Tibial artery (tissue), 4 donors: Measurements from ENCODE around the gene IGLL1.

Source experiments
- DNase-seq, 2 donors: peaks; one replicate each; pipeline ENCODE4 v3.0.0-alpha.2; 2019
- H3K27ac ChIP-seq, 2 donors: fragments of 200-600 bp; sonication (generic) in 1 of 2; 1 replicate in 1 of 2; 2 replicates in 1 of 2; pipeline ENCODE4 v1.5.1; 2018 to 2019; ENCODE audit warnings: mild to moderate bottlenecking in 1 of 2
- H3K27me3 ChIP-seq, 2 donors: fragments of 200-600 bp; sonication (generic) in 1 of 2; one replicate each; pipeline versions ENCODE4 v1.5.1 to v1.6.0; 2016 to 2019
- H3K36me3 ChIP-seq, 3 donors: fragments of 200-600 bp; sonication (generic) in 2 of 3; one replicate each; pipeline ENCODE4 v1.5.1; 2016 to 2019; ENCODE audit warnings: mild to moderate bottlenecking in 2 of 3
- H3K4me1 ChIP-seq, 4 donors: fragments of 200-600 bp; sonication (generic) in 2 of 4; 1 replicate in 3 of 4; 2 replicates in 1 of 4; pipeline ENCODE4 v1.5.1; 2016 to 2019
- H3K4me3 ChIP-seq, 2 donors: fragments of 200-600 bp; sonication (generic) in 1 of 2; 1 replicate in 1 of 2; 2 replicates in 1 of 2; pipeline ENCODE4 v1.5.1; 2018 to 2019; ENCODE audit warnings: mild to moderate bottlenecking in 2 of 2
- H3K9me3 ChIP-seq, 3 donors: fragments of 200-600 bp; sonication (generic) in 1 of 3; one replicate each; pipeline ENCODE4 v1.5.1; 2016 to 2019
- CTCF ChIP-seq, 2 experiments: fragments of 200-600 bp in 1 of 2; fragments of 450-650 bp in 1 of 2; IDR thresholded peaks; one replicate each; pipeline ENCODE4 v1.5.1; 2017 to 2019; ENCODE audit warnings: antibody characterized with exemption in 2 of 2, mild to moderate bottlenecking in 1 of 2, moderate library complexity in 1 of 2
- intact Hi-C: fragments of 100-400 bp; cut with DNase I; formaldehyde crosslinking; loops from one replicate; pipeline ENCODE4 v1.15.0; 2023; ENCODE audit warnings: low total_unique reads

IGLL1 gene

GRCh38 chr22:23557467-23557866, 22.6 kb downstream of the IGLL1 start:
- peaks cover 0 to 71% of the 10 kb centered on the region in 2 donors for H3K27me3 ChIP-seq
- H3K4me1 ChIP-seq = no peaks in the 10 kb centered on the region
- H3K9me3 ChIP-seq = no peaks in the 10 kb centered on the region
- no peak overlapping the region for H3K4me3 ChIP-seq
- H3K27ac ChIP-seq = no peak overlapping the region
- TF ChIP-seq CTCF (IDR thresholded peaks at IDR 0.05) = no peak
- intact Hi-C loops = no loop called here
- no peaks in the 10 kb centered on the region for H3K36me3 ChIP-seq
- DNase-seq = no peak

- Histone ChIP-seq H3K9me3 (no peaks in the 10 kb centered on the region), H3K36me3 (no peaks in the 10 kb centered on the region), H3K27ac (no peak overlapping the region), H3K27me3 (peaks cover 0 to 68% of the 10 kb centered on the region in 2 donors), H3K4me1 (no peaks in the 10 kb centered on the region), H3K4me3 (no peak overlapping the region)
- intact Hi-C loops = no loop called here
- no peak for DNase-seq
- no peak for TF ChIP-seq CTCF (IDR thresholded peaks at IDR 0.05)
Observed at GRCh38 chr22:23557036-23557435, 23.1 kb downstream of the IGLL1 start.

- Histone ChIP-seq H3K4me1 (no peaks in the 10 kb centered on the region), H3K4me3 (no peak overlapping the region), H3K27ac (no peak overlapping the region), H3K27me3 (peaks cover 0 to 59% of the 10 kb centered on the region in 2 donors), H3K9me3 (no peaks in the 10 kb centered on the region), H3K36me3 (no peaks in the 10 kb centered on the region)
- intact Hi-C loops = no loop called here
- TF ChIP-seq CTCF (IDR thresholded peaks at IDR 0.05) = no peak
- DNase-seq = no peak
Observed at GRCh38 chr22:23556026-23556620, 24.0 kb downstream of the IGLL1 start.

- Histone ChIP-seq H3K4me3 (no peak overlapping the region), H3K4me1 (no peaks in the 10 kb centered on the region), H3K9me3 (no peaks in the 10 kb centered on the region), H3K27me3 (peaks cover 0 to 57% of the 10 kb centered on the region in 2 donors), H3K36me3 (no peaks in the 10 kb centered on the region), H3K27ac (no peak overlapping the region)
- TF ChIP-seq CTCF (IDR thresholded peaks at IDR 0.05) = no peak
- DNase-seq = peak in 1 of 2 donors; percentile 48
- intact Hi-C loops = no loop called here
Observed at GRCh38 chr22:23555118-23555517, 25.0 kb downstream of the IGLL1 start.

- no peaks in the 10 kb centered on the region for H3K4me1 ChIP-seq
Observed at GRCh38 chr22:23553924-23554870, 25.9 kb downstream of the IGLL1 start.

More at GRCh38 chr22:23553924-23554870, 25.9 kb downstream of the IGLL1 start:
- no peak overlapping the region for H3K27ac ChIP-seq
- intact Hi-C loops = no loop called here
- H3K4me3 ChIP-seq = no peak overlapping the region
- no peaks in the 10 kb centered on the region for H3K9me3 ChIP-seq
- TF ChIP-seq CTCF (IDR thresholded peaks at IDR 0.05) = no peak
- no peaks in the 10 kb centered on the region for H3K36me3 ChIP-seq
- peak in 1 of 2 donors; percentile 53 for DNase-seq
- peaks cover 0 to 57% of the 10 kb centered on the region in 2 donors for H3K27me3 ChIP-seq
